ENCODE measurements around the gene BTBD6. TPM values are rescaled to one million over a fixed set of nuclear protein-coding genes. Genes with fewer than 3 reads are reported as not detected.

Gene BTBD6
- total and polyA plus RNA-seq, 2 experiments from 2014 or later, result 2.2 to 11.6 TPM

GRCh38 chr14:105204206-105204930 is 44.0 kb upstream of the BTBD6 start:
- Histone ChIP-seq H4K20me1 (replicated peaks; ENCODE audit: insufficient read depth) (no peaks in the 10 kb centered on the region), H2AFZ (no peak overlapping the region), H3K79me2 (replicated peaks; ENCODE audit: insufficient read depth) (no peaks in the 10 kb centered on the region), H3K27me3 (ENCODE audit: insufficient read depth) (no peaks in the 10 kb centered on the region), H3K4me1 (ENCODE audit: insufficient read depth) (no peaks in the 10 kb centered on the region; the same call in 1 of the 2 replicates), H3K9me2 (ENCODE audit: insufficient read depth) (no peaks in the 10 kb centered on the region), H3K36me3 (ENCODE audit: insufficient read depth) (no peaks in the 10 kb centered on the region), H3K4me3 (no peak overlapping the region), H3F3A (replicated peaks; ENCODE audit: low read depth) (no peaks in the 10 kb centered on the region), H3K27ac (ENCODE audit: low read depth) (no peak overlapping the region), H3K4me2 (no peak overlapping the region)
- no peaks in the 10 kb centered on the region for H3K9me3 Mint-ChIP-seq
- H3K4me1 Mint-ChIP-seq, result no peaks in the 10 kb centered on the region
- H3K36me3 Mint-ChIP-seq (ENCODE audit: low read depth), result no peaks in the 10 kb centered on the region
- DNase-seq (ENCODE audit: low spot score), result no peak
- H3K27ac Mint-ChIP-seq, result no peak overlapping the region
- peaks cover 14% of the 10 kb centered on the region for H3K27me3 Mint-ChIP-seq (ENCODE audit: insufficient read depth, low read depth, poor library complexity)
- H3K4me3 Mint-ChIP-seq, result no peak overlapping the region
- TF ChIP-seq POLR2AphosphoS5 (IDR thresholded peaks at IDR 0.05; ENCODE audit: low read depth), result no peak
- TF ChIP-seq REST (IDR thresholded peaks at IDR 0.05; ENCODE audit: unreplicated experiment), result no peak
- no peak for TF ChIP-seq EZH2phosphoT487 (IDR thresholded peaks at IDR 0.05; ENCODE audit: unreplicated experiment)
- no peak for TF ChIP-seq JUNB (IDR thresholded peaks at IDR 0.05; ENCODE audit: unreplicated experiment)
- TF ChIP-seq ZNF114 (CRISPR knock-in tag; IDR thresholded peaks at IDR 0.05), result no peak
- TF ChIP-seq NANOG (IDR thresholded peaks at IDR 0.05; ENCODE audit: borderline replicate concordance), result no peak
- TF ChIP-seq CREB1 (CRISPR knock-in tag; IDR thresholded peaks at IDR 0.05; ENCODE audit: low read depth), result no peak
- TF ChIP-seq ETS1 (IDR thresholded peaks at IDR 0.05), result no peak
- TF ChIP-seq ZNF462 (CRISPR knock-in tag; IDR thresholded peaks at IDR 0.05), result no peak
- ATAC-seq, result no peak
